GM12872 (cell line): Measurements from ENCODE around the gene MYO5B.

Experiments
- CTCF ChIP-seq: IDR thresholded peaks from 3 replicates; pipeline ENCODE4 v1.5.1; 2011; ENCODE audit warnings: low read depth, mild to moderate bottlenecking, low read length, moderate library complexity; ENCODE audit not compliant: insufficient read depth

Gene MYO5B

GRCh38 chr18:49841236-49842217 lies 353.4 kb downstream of the MYO5B start:
- no peak for TF ChIP-seq CTCF

GRCh38 chr18:49839012-49839411 lies 355.9 kb downstream of the MYO5B start:
- no peak for TF ChIP-seq CTCF

GRCh38 chr18:49838381-49838780 lies 356.6 kb downstream of the MYO5B start:
- TF ChIP-seq CTCF = no peak

GRCh38 chr18:49837889-49838288 lies 357.1 kb downstream of the MYO5B start:
- no peak for TF ChIP-seq CTCF

- TF ChIP-seq CTCF = no peak
Observed at GRCh38 chr18:49835405-49835804, 359.5 kb downstream of the MYO5B start.

GRCh38 chr18:49834258-49834657 lies 360.7 kb downstream of the MYO5B start:
- no peak for TF ChIP-seq CTCF

GRCh38 chr18:49833814-49834213 lies 361.1 kb downstream of the MYO5B start:
- TF ChIP-seq CTCF = no peak
